H9 (cell line): Measurements from ENCODE around the gene STK32B. TPM values are rescaled to one million over a fixed set of nuclear protein-coding genes. Genes with fewer than 3 reads are reported as not detected.

Source experiments
- DNase-seq: peaks from one replicate; pipeline ENCODE4 v3.0.0-alpha.2; 2017
- H2AFZ ChIP-seq: one replicate; pipeline ENCODE4 v1.6.1; 2013; ENCODE audit warnings: mild to moderate bottlenecking, low read length, control low read depth, moderate library complexity
- H2AK5ac ChIP-seq: 2 replicates; pipeline ENCODE4 v1.6.1; 2013; ENCODE audit warnings: low read length, control low read depth, mixed read lengths; ENCODE audit not compliant: insufficient read length
- H2BK120ac ChIP-seq: one replicate; pipeline ENCODE4 v1.6.1; 2013; ENCODE audit warnings: low read depth, mild to moderate bottlenecking, low read length, control low read depth, inconsistent platforms; ENCODE audit not compliant: poor library complexity, severe bottlenecking
- H2BK12ac ChIP-seq: 2 replicates; pipeline ENCODE4 v1.6.1; 2013; ENCODE audit warnings: low read length, control low read depth, mixed read lengths, low read depth; ENCODE audit not compliant: insufficient read length
- H2BK15ac ChIP-seq: 2 replicates; pipeline ENCODE4 v1.6.1; 2013; ENCODE audit warnings: low read depth, low read length, control low read depth
- H2BK20ac ChIP-seq: one replicate; pipeline ENCODE4 v1.6.1; 2013; ENCODE audit warnings: low read depth, mild to moderate bottlenecking, low read length, control low read depth, inconsistent platforms; ENCODE audit not compliant: poor library complexity, severe bottlenecking
- H2BK5ac ChIP-seq: 2 replicates; pipeline ENCODE4 v1.6.1; 2013; ENCODE audit warnings: low read length, control low read depth, mixed read lengths; ENCODE audit not compliant: insufficient read length
- H3K14ac ChIP-seq: 2 replicates; pipeline ENCODE4 v1.6.1; 2013; ENCODE audit warnings: low read length, control low read depth; ENCODE audit not compliant: insufficient read depth
- H3K18ac ChIP-seq: 2 replicates; pipeline ENCODE4 v1.6.1; 2013; ENCODE audit warnings: low read depth, mild to moderate bottlenecking, mixed read lengths, low read length, control low read depth; ENCODE audit not compliant: insufficient read length
- H3K23ac ChIP-seq: 2 replicates; pipeline ENCODE4 v1.6.1; 2013; ENCODE audit warnings: low read length, control low read depth, mixed read lengths, low read depth; ENCODE audit not compliant: insufficient read length
- H3K23me2 ChIP-seq: 2 replicates; pipeline ENCODE4 v1.6.1; 2013; ENCODE audit warnings: low read depth, mild to moderate bottlenecking, mixed read lengths, low read length, control low read depth; ENCODE audit not compliant: insufficient read length, poor library complexity, severe bottlenecking
- H3K27ac ChIP-seq: 2 replicates; pipeline ENCODE4 v1.5.1; 2013; ENCODE audit warnings: low read length, control low read depth, mixed read lengths, low read depth; ENCODE audit not compliant: insufficient read length
- H3K27me3 ChIP-seq: 2 replicates; pipeline ENCODE4 v1.6.1; 2013; ENCODE audit warnings: low read length, control low read depth, inconsistent platforms; ENCODE audit not compliant: insufficient read depth
- H3K4ac ChIP-seq: 2 replicates; pipeline ENCODE4 v1.6.1; 2013; ENCODE audit warnings: low read depth, mild to moderate bottlenecking, control low read depth, inconsistent platforms, low read length, moderate library complexity
- H3K4me1 ChIP-seq: 2 replicates; pipeline ENCODE4 v1.6.1; 2013; ENCODE audit warnings: low read length, control low read depth, inconsistent platforms; ENCODE audit not compliant: insufficient read depth
- H3K4me2 ChIP-seq: 2 replicates; pipeline ENCODE4 v1.6.1; 2013; ENCODE audit warnings: low read length, control low read depth, mixed read lengths; ENCODE audit not compliant: insufficient read length, insufficient read depth
- H3K56ac ChIP-seq: 2 replicates; pipeline ENCODE4 v1.6.1; 2013; ENCODE audit warnings: low read depth, mild to moderate bottlenecking, mixed read lengths, low read length, control low read depth; ENCODE audit not compliant: insufficient read length
- H3K79me1 ChIP-seq: 2 replicates; pipeline ENCODE4 v1.6.1; 2013; ENCODE audit warnings: low read depth, mild to moderate bottlenecking, moderate library complexity, low read length, control low read depth, inconsistent platforms; ENCODE audit not compliant: insufficient read depth, poor library complexity, severe bottlenecking
- H3K79me2 ChIP-seq: 2 replicates; pipeline ENCODE4 v1.6.1; 2013; ENCODE audit warnings: low read length, control low read depth, inconsistent platforms; ENCODE audit not compliant: insufficient read depth
- H3K9ac ChIP-seq: 2 replicates; pipeline ENCODE4 v1.6.1; 2013; ENCODE audit warnings: low read length, control low read depth, mixed read lengths; ENCODE audit not compliant: insufficient read length; ENCODE audit errors: extremely low read depth
- H3K9me3 ChIP-seq: one replicate; pipeline ENCODE4 v1.6.1; 2013; ENCODE audit warnings: low read depth, low read length, inconsistent platforms; ENCODE audit not compliant: control insufficient read depth
- H3T11ph ChIP-seq: one replicate; pipeline ENCODE4 v1.6.1; 2013; ENCODE audit warnings: mild to moderate bottlenecking, low read length, control low read depth, inconsistent platforms
- H4K20me1 ChIP-seq: one replicate; pipeline ENCODE4 v1.6.1; 2013; ENCODE audit not compliant: control insufficient read depth, insufficient read length, insufficient read depth
- H4K5ac ChIP-seq: 2 replicates; pipeline ENCODE4 v1.6.1; 2013; ENCODE audit warnings: low read depth, mild to moderate bottlenecking, mixed read lengths, low read length, control low read depth; ENCODE audit not compliant: insufficient read length
- H4K8ac ChIP-seq: replicated peaks from 2 replicates; pipeline ENCODE4 v1.6.1; 2013; ENCODE audit warnings: low read length, control low read depth, mixed read lengths, low read depth; ENCODE audit not compliant: insufficient read length
- H4K91ac ChIP-seq: 2 replicates; pipeline ENCODE4 v1.6.1; 2013; ENCODE audit warnings: low read depth, mild to moderate bottlenecking, moderate library complexity, mixed read lengths, low read length, control low read depth; ENCODE audit not compliant: insufficient read length
- H3K27ac Mint-ChIP-seq, 3 experiments: 2 replicates in 2 of 3; 3 replicates in 1 of 3; pipeline ENCODE4 v1.8.0; 2020 to 2021; ENCODE audit warnings: mixed read lengths in 3 of 3, mild to moderate bottlenecking in 1 of 3, moderate library complexity in 1 of 3
- H3K27me3 Mint-ChIP-seq: 2 replicates; pipeline ENCODE4 v1.8.0; 2021; ENCODE audit warnings: low read depth, mild to moderate bottlenecking, moderate library complexity, mixed read lengths
- H3K36me3 Mint-ChIP-seq, 3 experiments: 2 replicates in 2 of 3; 3 replicates in 1 of 3; pipeline ENCODE4 v1.8.0; 2020 to 2021; ENCODE audit warnings: low read depth in 3 of 3, mixed read lengths in 3 of 3; ENCODE audit not compliant: insufficient read depth in 1 of 3
- H3K4me1 Mint-ChIP-seq, 2 experiments: 2 replicates each; pipeline ENCODE4 v1.8.0; 2020; ENCODE audit warnings: mixed read lengths in 2 of 2
- H3K4me3 Mint-ChIP-seq, 2 experiments: 2 replicates in 1 of 2; 3 replicates in 1 of 2; pipeline ENCODE4 v1.8.0; 2020 to 2021; ENCODE audit warnings: mild to moderate bottlenecking in 2 of 2, mixed read lengths in 2 of 2, moderate library complexity in 1 of 2
- H3K9me3 Mint-ChIP-seq, 2 experiments: 2 replicates in 1 of 2; 3 replicates in 1 of 2; pipeline ENCODE4 v1.8.0; 2020; ENCODE audit warnings: mild to moderate bottlenecking in 2 of 2, mixed read lengths in 2 of 2, moderate library complexity in 1 of 2
- CTCF ChIP-seq: fragments of 200-600 bp; sonication (generic); conservative IDR thresholded peaks from 3 replicates; pipeline ENCODE4 v1.8.0; 2021; ENCODE audit warnings: antibody characterized with exemption, mild to moderate bottlenecking
- WGBS: extraction: QIAGEN DNeasy Blood & Tissue Kit; methylation state at CpG from one replicate; pipeline ENCODE4 v1.1.7; 2013; ENCODE audit warnings: missing lambda C conversion rate, low lambda C conversion rate, mixed read lengths; ENCODE audit not compliant: insufficient read length; ENCODE audit errors: extremely low coverage; 5-methylcytosine and 5-hydroxymethylcytosine counted together
- total RNA-seq: library from RNA; stranded (reverse); gene quantifications from 2 replicates; pipeline ENCODE4 v1.2.1, GENCODE V29; 2021

The STK32B gene
- total RNA-seq, 1 experiment from 2014 or later, result 1.0 TPM

GRCh38 chr4:5465529-5465928, 414.2 kb downstream of the STK32B start:
- H4K8ac ChIP-seq, result no peak overlapping the region
- no peak overlapping the region for H3K27ac ChIP-seq
- H3K4me1 Mint-ChIP-seq, result peaks cover 4 to 8% of the 10 kb centered on the region in 2 experiments
- H4K5ac ChIP-seq, result no peak overlapping the region
- no peaks in the 10 kb centered on the region for H3K9me3 Mint-ChIP-seq
- H2BK15ac ChIP-seq, result no peak overlapping the region
- H3K36me3 Mint-ChIP-seq, result no peaks in the 10 kb centered on the region; a peak in 1 of 7 replicates
- H3K79me2 ChIP-seq, result no peaks in the 10 kb centered on the region
- H4K20me1 ChIP-seq, result no peaks in the 10 kb centered on the region
- H2BK12ac ChIP-seq, result no peak overlapping the region
- no peak overlapping the region for H3K4ac ChIP-seq
- no peak overlapping the region for H3K4me3 Mint-ChIP-seq
- no peak overlapping the region for H3T11ph ChIP-seq
- H3K9me3 ChIP-seq, result no peaks in the 10 kb centered on the region
- no peaks in the 10 kb centered on the region for H3K27me3 ChIP-seq
- no peaks in the 10 kb centered on the region for H3K4me1 ChIP-seq
- H3K14ac ChIP-seq, result no peak overlapping the region
- WGBS, result no CpG with 5 or more reads among the region's 4 CpGs
- H2BK120ac ChIP-seq, result no peak overlapping the region
- no peak overlapping the region for H3K23ac ChIP-seq
- H3K23me2 ChIP-seq, result no peaks in the 10 kb centered on the region
- no peak overlapping the region for H2BK5ac ChIP-seq
- H2BK20ac ChIP-seq, result no peak overlapping the region
- TF ChIP-seq CTCF, result no peak
- no peak overlapping the region; a peak in 1 of 7 replicates for H3K27ac Mint-ChIP-seq
- no peak overlapping the region for H3K56ac ChIP-seq
- H3K9ac ChIP-seq, result no peak overlapping the region
- H4K91ac ChIP-seq, result no peak overlapping the region
- H3K27me3 Mint-ChIP-seq, result peaks cover 5% of the 10 kb centered on the region
- H3K79me1 ChIP-seq, result no peaks in the 10 kb centered on the region
- no peak overlapping the region for H3K18ac ChIP-seq
- H2AK5ac ChIP-seq, result no peak overlapping the region
- no peak overlapping the region for H2AFZ ChIP-seq
- no peak overlapping the region for H3K4me2 ChIP-seq
- DNase-seq, result no peak
